NCI-H524 (cell line): ENCODE results near the gene PDZD7.

Source experiments
- DNase-seq, 2 experiments: peaks; one replicate each; lab custom pipeline; 2025; lab: John Stamatoyannopoulos, UW

PDZD7 gene

DNA sequence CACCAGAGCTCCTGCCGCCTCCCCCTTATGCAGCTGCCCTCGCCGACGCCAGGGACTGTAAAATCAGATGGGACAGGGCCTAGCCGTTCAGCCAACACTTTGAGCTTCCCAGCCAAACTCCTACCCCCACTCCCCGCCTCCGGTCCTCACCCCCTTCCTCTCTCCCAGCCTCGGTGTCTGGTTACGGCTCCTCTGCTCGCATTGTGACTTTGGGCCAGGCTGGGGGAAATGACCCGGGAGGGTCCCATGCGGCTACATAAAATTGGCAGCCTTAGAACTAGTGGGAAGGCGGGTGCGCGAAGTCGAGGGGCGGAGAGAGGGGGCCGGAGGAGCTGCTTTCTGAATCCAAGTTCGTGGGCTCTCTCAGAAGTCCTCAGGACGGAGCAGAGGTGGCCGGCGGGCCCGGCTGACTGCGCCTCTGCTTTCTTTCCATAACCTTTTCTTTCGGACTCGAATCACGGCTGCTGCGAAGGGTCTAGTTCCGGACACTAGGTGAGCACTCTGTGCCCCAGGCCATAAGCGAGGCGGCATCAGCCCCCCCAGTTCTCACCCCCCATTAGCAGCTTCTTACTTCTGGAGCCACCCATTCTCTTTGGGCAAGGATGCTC is 30.8 kb upstream of the PDZD7 start, which contains the start of gene KAZALD1:
TSS of gene KAZALD1 (plus strand) at position 366 of the 608 bp plus-strand sequence. CDS start 604 bp downstream, outside the sequence.
- DNase-seq, result no peak

- DNase-seq, result peak; percentile 65 to 76
Observed at GRCh38 chr10:101060951-101061623, 30.2 kb upstream of the PDZD7 start.

- DNase-seq, result peak; percentile 65 to 81
Observed at GRCh38 chr10:101060036-101060950, 29.4 kb upstream of the PDZD7 start.

DNA sequence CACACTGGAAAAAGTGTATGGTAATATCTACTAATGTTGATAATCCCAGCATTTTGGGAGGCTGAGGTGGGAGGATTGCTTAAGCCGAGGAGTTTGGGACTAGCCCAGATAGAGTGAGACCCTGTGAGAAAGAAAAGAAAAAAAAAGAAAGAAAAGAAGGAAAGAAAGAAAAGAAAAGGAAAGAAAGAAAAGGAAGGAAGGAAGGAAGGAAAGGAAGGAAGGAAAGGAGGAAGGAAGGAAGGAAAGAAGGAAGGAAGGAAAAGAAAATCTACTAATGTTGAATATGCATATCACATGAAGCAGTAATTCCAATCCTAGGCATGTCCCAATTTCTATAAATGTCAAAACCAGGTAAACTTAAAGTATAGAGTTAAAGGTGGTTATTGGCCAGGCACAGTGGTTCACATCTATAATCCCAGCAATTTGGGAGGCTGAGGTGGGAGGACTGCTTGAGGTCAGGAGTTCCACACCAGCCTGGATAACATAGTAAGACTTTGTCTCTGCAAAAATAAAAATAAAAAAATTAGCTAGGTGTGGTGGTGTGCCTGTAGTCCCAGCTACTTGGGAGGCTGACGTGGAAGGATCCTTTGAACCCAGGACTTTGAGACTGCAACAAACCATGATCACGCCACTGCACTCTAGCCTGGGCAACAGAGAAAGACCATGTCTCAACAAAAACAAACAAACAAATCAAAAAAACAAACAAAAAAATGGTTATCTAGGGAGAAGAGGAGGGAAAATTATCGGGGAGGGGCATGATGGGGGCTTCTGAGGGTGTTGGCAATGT is 25.6 kb upstream of the PDZD7 start:
- no peak for DNase-seq

DNA sequence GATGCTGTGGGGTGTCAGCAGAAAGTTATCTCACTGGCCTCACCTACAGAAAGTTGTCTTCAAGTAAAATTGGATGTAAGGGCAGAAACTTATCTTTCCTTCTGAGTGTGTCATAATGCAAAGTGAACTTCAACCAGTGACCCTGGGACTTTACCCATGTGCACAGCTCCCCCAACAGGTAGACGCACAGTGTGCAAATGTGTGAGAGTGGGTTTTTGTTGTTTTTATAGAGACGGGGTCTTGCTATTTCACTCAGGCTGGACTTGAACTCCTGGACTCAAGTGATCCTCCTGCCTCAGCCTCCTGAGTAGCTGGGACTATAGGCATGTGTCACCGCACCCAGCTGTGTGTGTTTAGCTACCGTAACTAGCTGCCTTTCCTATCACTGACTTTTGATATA is 24.5 kb upstream of the PDZD7 start:
- no peak for DNase-seq

DNA sequence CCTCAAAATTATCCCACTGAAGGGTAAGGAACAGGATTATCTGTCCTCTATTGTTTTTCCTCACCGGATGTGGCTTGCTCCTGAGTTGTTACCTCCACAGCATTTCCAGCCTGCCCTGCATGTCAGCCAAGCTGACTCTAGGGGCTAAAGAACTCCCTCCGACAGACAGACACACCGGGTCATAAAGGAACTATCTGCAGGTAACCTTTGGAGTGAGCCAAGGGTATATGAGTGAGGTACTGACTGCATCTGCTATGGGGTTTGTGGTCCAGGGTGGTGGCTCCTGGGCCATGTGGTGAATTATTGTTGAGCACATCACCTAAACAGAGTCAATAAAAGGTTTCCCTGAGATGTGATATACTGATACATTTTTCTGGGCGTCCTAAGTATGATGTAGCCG is 23.9 kb upstream of the PDZD7 start:
- DNase-seq, result no peak

GRCh38 chr10:101054351-101054750 is 23.4 kb upstream of the PDZD7 start:
- no peak for DNase-seq

DNA sequence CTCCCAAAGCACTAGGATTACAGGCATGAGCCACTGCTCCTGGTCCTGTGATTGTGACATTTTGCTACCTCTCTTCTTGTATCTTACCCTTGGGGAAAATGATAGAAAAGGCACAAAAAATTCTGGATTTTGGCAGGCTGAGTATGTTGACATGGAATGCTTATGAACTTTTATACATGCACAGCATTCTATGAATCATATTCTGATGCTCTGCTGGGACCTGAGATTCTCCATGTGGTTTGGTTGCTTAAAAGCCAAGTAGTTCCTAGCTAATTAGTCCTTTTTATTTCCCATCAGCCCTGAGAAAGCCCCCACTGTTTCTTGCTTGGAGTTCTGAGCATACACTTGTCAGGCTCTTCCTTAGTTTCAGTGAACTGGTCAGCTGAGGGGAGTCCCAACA is 22.6 kb upstream of the PDZD7 start:
- no peak for DNase-seq

DNA sequence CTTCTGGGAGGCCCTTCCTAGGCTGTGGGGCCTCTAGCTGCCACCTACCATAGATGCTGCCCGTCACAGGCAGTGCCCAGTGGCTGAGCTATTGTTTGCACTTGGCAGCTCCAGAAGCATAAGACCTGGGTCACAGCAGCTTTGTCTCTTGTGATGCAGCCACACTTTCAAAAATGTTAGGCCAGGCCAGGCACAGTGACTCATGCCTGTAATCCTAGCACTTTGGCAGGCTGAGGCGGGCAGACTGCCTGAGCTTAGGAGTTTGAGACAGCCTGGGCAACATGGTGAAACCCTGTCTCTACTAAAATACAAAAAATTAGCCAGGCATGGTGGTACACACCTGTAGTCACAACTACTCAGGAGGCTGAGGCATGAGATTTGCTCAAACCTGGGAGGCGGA is 21.4 kb upstream of the PDZD7 start:
- no peak for DNase-seq

DNA sequence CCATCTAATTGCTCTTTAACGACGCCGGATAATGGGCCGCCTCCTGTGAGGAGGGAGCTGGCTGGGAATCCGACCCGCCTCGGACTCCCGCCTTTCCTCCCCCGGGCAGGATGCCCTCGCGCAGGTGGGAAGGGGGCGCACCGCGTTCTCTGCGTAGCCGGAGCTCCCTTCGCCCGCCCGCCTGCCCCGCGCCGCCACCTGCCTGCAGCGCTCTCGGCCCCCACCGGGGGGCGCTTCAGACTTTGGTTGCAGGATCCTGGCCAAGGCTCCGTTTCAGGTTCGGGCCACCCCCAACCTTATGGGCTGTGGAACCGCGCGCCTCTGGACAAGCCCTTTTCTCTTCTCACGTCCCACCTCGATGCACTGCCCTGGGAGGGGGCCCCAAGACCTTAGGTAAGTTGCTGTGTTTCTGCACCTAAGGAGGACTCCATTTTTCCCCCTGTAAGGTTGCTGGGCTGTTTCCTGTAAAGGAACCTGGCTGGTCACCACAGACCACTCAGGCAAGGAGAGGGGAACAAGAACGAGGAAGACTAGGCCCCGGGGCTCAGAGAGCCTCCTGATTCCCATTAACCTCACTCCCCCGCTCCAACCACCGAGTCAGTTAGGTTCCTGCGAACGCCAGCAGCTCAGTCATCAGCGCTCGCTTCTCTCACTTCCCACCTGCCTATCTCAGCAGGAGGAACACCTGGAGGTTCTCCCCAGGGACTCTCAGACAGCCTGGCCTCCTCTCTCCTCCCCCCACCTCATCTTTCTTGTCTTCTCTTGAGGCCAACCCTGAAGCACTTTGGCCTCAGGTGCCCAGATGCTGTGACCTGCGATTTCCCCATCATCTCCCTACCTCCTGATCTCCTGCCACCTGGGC is 19.5 kb upstream of the PDZD7 start:
- DNase-seq, result peak in 1 of 2 experiments; percentile 33

DNA sequence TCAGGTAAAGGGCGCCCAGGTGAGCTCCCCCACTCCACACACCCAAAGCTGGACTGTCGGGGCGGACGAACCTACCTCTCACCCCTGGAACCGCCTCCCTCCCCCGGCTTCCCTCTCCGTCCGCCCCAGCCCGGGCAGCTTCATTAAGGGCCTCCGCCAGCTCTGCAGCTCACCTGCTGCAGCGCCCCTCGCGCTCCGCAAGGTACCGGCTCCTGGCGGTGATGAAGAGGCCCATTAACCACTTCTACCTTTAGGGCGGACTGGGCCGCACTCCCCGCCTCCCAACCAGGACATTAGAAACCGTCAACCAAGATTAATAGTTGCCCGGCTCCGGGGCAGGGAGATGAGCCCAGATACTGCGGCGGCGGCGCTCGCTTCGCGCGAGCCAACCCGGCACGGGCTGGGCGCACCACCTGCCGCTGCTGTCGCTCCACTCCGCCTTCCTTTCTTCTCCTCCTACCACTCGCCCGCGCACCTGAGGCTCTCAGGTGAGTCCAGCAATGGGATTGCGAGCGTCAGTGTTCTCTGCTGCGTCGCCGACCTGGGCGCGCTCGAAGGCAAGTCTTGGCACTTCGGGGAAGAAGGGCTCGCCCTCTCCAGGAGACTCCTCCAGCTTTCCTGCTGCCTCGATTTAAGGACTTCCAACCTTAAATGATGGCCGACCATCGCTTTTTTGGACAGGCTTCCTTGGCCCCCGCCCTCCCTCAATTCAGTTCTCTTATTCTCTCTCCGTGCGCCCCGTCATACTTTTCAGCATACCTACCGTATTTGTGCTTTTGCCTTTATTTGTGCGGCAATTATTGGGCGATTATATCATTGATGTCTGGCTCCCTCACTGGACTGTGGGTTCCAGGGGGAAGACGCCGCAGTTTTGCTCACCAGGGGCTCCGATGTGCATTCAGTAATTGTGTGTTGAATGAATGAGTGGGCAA is 17.3 kb upstream of the PDZD7 start:
- no peak for DNase-seq

- no peak for DNase-seq
Observed at GRCh38 chr10:101047268-101047667, 16.3 kb upstream of the PDZD7 start.

GRCh38 chr10:101046332-101047238 is 15.7 kb upstream of the PDZD7 start:
- no peak for DNase-seq

GRCh38 chr10:101044117-101044516 is 13.2 kb upstream of the PDZD7 start:
- no peak for DNase-seq

DNA sequence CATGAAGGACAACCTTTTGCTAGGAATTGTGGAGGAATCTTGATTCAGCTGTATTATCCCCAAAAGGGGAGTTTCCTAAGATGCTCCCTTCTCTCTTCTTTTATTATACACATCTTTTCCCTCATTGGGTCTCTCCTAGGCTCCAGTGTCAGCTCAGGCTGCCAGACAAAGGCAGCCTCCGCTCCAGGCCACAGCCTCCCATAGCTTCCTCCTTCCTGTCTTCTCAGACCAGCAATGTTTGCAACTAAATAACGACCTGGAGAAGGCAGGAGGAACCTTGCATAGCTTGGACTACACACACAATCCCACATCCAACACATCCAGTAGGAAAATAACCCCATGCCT is 12.4 kb upstream of the PDZD7 start:
- no peak for DNase-seq

DNA sequence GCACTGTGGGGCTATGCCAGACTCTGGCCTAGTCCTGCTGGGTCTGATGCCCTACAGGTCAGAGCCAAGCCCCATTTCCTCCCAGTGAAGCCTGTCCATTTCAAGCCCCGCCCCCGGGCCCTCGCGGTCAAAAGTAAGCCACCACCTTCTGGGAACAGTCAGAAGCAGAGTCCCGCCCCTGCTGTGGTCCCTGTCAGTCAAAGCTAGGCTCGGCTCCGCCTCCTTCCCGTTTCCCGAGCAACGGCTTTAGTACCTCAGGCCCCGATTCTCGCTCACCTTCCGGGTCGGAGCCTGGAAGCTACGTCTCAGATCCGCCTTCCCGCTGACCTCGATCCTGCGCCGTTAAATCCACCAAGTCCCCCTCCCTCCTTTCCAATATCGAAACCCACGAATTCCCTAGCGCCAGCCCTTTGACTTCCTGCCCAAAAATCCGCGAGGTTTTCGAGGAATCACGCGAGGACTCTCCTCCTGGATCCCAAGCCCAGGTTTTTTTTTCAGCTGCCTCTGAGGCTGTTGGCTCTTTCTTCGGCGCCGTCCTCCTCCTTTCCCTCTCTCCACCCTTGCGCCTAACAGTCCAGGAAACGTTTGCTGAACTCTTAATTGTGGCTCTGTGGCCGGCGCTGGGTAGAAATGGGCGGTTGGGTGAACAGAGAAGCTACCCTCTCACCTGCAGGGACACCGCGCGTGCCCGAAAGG is 11.9 kb upstream of the PDZD7 start:
- peak; percentile 75 to 85 for DNase-seq

- no peak for DNase-seq
Observed at GRCh38 chr10:101042118-101042517, 11.2 kb upstream of the PDZD7 start.

- peak; percentile 17 to 55 for DNase-seq
Observed at GRCh38 chr10:101041252-101041761, 10.4 kb upstream of the PDZD7 start.
